ENCODE data around the gene CDC123.
"Not testable (repeated sequence)": the region's sequence is repeated elsewhere in the genome, so short reads cannot be mapped to it uniquely, and the experiment has no call there.

CDC123 gene

GRCh38 chr10:12189426-12189825 is 6.6 kb upstream of the CDC123 start:
- DNase-seq, result no peak

- no peak for DNase-seq
Measured at GRCh38 chr10:12191715-12192114, 4.3 kb upstream of the CDC123 start.

- no peak for DNase-seq
Measured at GRCh38 chr10:12193193-12193592, 2.8 kb upstream of the CDC123 start.

- DNase-seq, result peak in 17 of 56 donors; percentile 3 to 36 (median 13)
Measured at GRCh38 chr10:12194752-12195271, 1.2 kb upstream of the CDC123 start.

GRCh38 chr10:12195281-12195602 is 746 bp upstream of the CDC123 start:
- DNase-seq, result no peak

- DNase-seq, result no peak
Measured at GRCh38 chr10:12196531-12197211, 683 bp downstream of the CDC123 start.

GRCh38 chr10:12198156-12198555 is 2.2 kb downstream of the CDC123 start:
- no peak for DNase-seq

- no peak for DNase-seq
Measured at GRCh38 chr10:12200850-12201249, 4.9 kb downstream of the CDC123 start.

- no peak for DNase-seq
Measured at GRCh38 chr10:12201543-12201942, 5.6 kb downstream of the CDC123 start.

- no peak for DNase-seq
Measured at GRCh38 chr10:12202226-12202625, 6.2 kb downstream of the CDC123 start.

- no peak for DNase-seq
Measured at GRCh38 chr10:12205082-12205481, 9.1 kb downstream of the CDC123 start.

GRCh38 chr10:12207114-12207513 is 11.1 kb downstream of the CDC123 start:
- no peak for DNase-seq

- DNase-seq, result no peak
Measured at GRCh38 chr10:12208460-12208859, 12.5 kb downstream of the CDC123 start.

- no peak for DNase-seq
Measured at GRCh38 chr10:12212454-12212853, 16.5 kb downstream of the CDC123 start.

GRCh38 chr10:12213621-12214020 is 17.6 kb downstream of the CDC123 start:
- DNase-seq, result no peak

- no peak for DNase-seq
Measured at GRCh38 chr10:12214093-12214492, 18.1 kb downstream of the CDC123 start.

- DNase-seq, result peak in 1 of 56 donors; percentile 12
Measured at GRCh38 chr10:12214763-12215218, 18.8 kb downstream of the CDC123 start.

GRCh38 chr10:12218991-12219390 is 23.0 kb downstream of the CDC123 start:
- DNase-seq, result no peak

- DNase-seq, result peak in 4 of 56 donors; percentile 7 to 18 (median 8)
Measured at GRCh38 chr10:12221323-12222298, 25.6 kb downstream of the CDC123 start.

GRCh38 chr10:12225444-12225843 is 29.5 kb downstream of the CDC123 start:
- DNase-seq, result no peak

GRCh38 chr10:12226438-12226837 is 30.4 kb downstream of the CDC123 start:
- not testable (repeated sequence) for DNase-seq

- no peak for DNase-seq
Measured at GRCh38 chr10:12228851-12229250, 32.9 kb downstream of the CDC123 start.

All from amygdala (tissue), 56 donors.